GM12878 (cell line): ENCODE data around the gene ADGRG2. TPM values are rescaled to one million over a fixed set of nuclear protein-coding genes. Genes with fewer than 3 reads are reported as not detected.

Experiments used
- ATAC-seq: fragments of 200-7000 bp; cut with Tn5 transposase; 3 replicates; pipeline ENCODE4 v1.9.1; 2020; ENCODE audit warnings: mild to moderate bottlenecking, moderate library complexity
- BruUV-seq: library from RNA; stranded (reverse); fragments of 400-500 nt; replicated peaks from 2 replicates; lab custom pipeline; 2021; lab: Mats Ljungman, UMichigan
- CTCF ChIA-PET: fragments of 300-600 bp; sonication (Branson Sonifier 250); formaldehyde crosslinking; extraction: SDS; loops from one replicate; lab custom pipeline; 2021; ENCODE audit warnings: inconsistent platforms; lab: Yijun Ruan, JAX
- POLR2A ChIA-PET: fragments of 350-600 bp; formaldehyde crosslinking; extraction: SDS; loops from one replicate; lab custom pipeline; 2021; ENCODE audit warnings: inconsistent platforms; lab: Charles Lee
- RAD21 ChIA-PET: fragments of 300-600 bp; sonication (Branson Sonifier 250); formaldehyde crosslinking; loops from one replicate; lab custom pipeline; 2023; ENCODE audit warnings: antibody characterized with exemption; ENCODE audit not compliant: unreplicated experiment; lab: Charles Lee
- SMC1A ChIA-PET: fragments of 300-600 bp; sonication (Branson Sonifier 250); formaldehyde crosslinking; loops from one replicate; lab custom pipeline; 2023; ENCODE audit not compliant: unreplicated experiment, uncharacterized antibody; lab: Charles Lee
- DNase-seq: peaks from one replicate; pipeline ENCODE4 v3.0.0-alpha.2; 2011; ENCODE audit warnings: low read depth, low spot score
- FAIRE-seq: peaks from 3 replicates; lab custom pipeline; 2011; peaks lifted over from hg19 to GRCh38; lab: Jason Lieb, UNC
- H2AFZ ChIP-seq: 2 replicates; pipeline ENCODE4 v1.6.0; 2011; ENCODE audit warnings: low read depth, low read length, control low read depth; ENCODE audit not compliant: control insufficient read depth
- H3K27ac ChIP-seq: 2 replicates; pipeline ENCODE4 v1.5.1; 2011; ENCODE audit warnings: control low read depth; ENCODE audit not compliant: control insufficient read depth, insufficient read depth
- H3K27me3 ChIP-seq, 2 experiments: replicated peaks in 1 of 2; 2 replicates each; pipeline versions ENCODE4 v1.6.0 to v1.6.1; 2011; ENCODE audit warnings: low read length in 1 of 2; ENCODE audit not compliant: control insufficient read depth in 2 of 2, insufficient read depth in 2 of 2
- H3K36me3 ChIP-seq, 2 experiments: 2 replicates each; pipeline ENCODE4 v1.5.1; 2011; ENCODE audit warnings: low read length in 1 of 2; ENCODE audit not compliant: control insufficient read depth in 2 of 2, insufficient read depth in 2 of 2
- H3K4me1 ChIP-seq: 2 replicates; pipeline ENCODE4 v1.6.1; 2011; ENCODE audit warnings: mild to moderate bottlenecking, low read length, moderate library complexity, mixed read lengths; ENCODE audit not compliant: control insufficient read depth, insufficient read depth
- H3K4me2 ChIP-seq: 2 replicates; pipeline ENCODE4 v1.6.0; 2011; ENCODE audit warnings: control low read depth; ENCODE audit not compliant: control insufficient read depth, insufficient read depth
- H3K4me3 ChIP-seq: fragments of 200-600 bp; sonication (generic); 2 replicates; pipeline ENCODE4 v1.5.1; 2016
- H3K79me2 ChIP-seq: 2 replicates; pipeline ENCODE4 v1.6.0; 2011; ENCODE audit warnings: low read length; ENCODE audit not compliant: control insufficient read depth, insufficient read depth
- H3K9ac ChIP-seq: 2 replicates; pipeline ENCODE4 v1.8.0; 2011; ENCODE audit warnings: low read length, control low read depth, mixed read lengths; ENCODE audit not compliant: control insufficient read depth, insufficient read depth
- H3K9me3 ChIP-seq: replicated peaks from 3 replicates; pipeline ENCODE4 v1.5.1; 2011; ENCODE audit warnings: mild to moderate bottlenecking, low read length; ENCODE audit not compliant: control insufficient read depth, insufficient read depth
- H4K20me1 ChIP-seq: 2 replicates; pipeline ENCODE4 v1.6.0; 2011; ENCODE audit not compliant: control insufficient read depth, insufficient read depth
- ATF2 ChIP-seq: IDR thresholded peaks from 2 replicates; pipeline ENCODE4 v1.6.1; 2012; ENCODE audit warnings: low read length, inconsistent platforms
- ATF3 ChIP-seq: IDR thresholded peaks from 2 replicates; pipeline ENCODE4 v1.6.1; 2011; ENCODE audit warnings: low read depth, mild to moderate bottlenecking, low read length, moderate library complexity, borderline replicate concordance; ENCODE audit errors: extremely low read depth
- CEBPZ ChIP-seq: fragments of 150-350 bp; IDR thresholded peaks from 2 replicates; pipeline ENCODE4 v1.6.1; 2016; ENCODE audit warnings: low read depth, low read length
- CREB1 ChIP-seq: IDR thresholded peaks from 2 replicates; pipeline ENCODE4 v1.6.1; 2012; ENCODE audit warnings: low read depth, mild to moderate bottlenecking, inconsistent platforms
- HSF1 ChIP-seq: fragments of 150-350 bp; IDR thresholded peaks from 2 replicates; pipeline ENCODE4 v1.6.1; 2014; ENCODE audit warnings: mild to moderate bottlenecking, low read depth, low read length
- KAT2A ChIP-seq: conservative IDR thresholded peaks from 2 replicates; pipeline ENCODE4 v1.6.1; 2011; ENCODE audit warnings: low read depth, low read length; ENCODE audit not compliant: control insufficient read depth
- MAX ChIP-seq: IDR thresholded peaks from 2 replicates; pipeline ENCODE4 v1.6.1; 2012; ENCODE audit warnings: low read depth, low read length, improper control_type of control experiment
- MXI1 ChIP-seq: fragments of 150-350 bp; IDR thresholded peaks from 2 replicates; pipeline ENCODE4 v1.6.1; 2011; ENCODE audit warnings: low read depth, mild to moderate bottlenecking, inconsistent platforms, low read length, improper control_type of control experiment
- MYB ChIP-seq: fragments of 150-350 bp; IDR thresholded peaks from 2 replicates; pipeline ENCODE4 v1.6.1; 2014; ENCODE audit warnings: mild to moderate bottlenecking, low read depth, low read length, borderline replicate concordance
- POLR2AphosphoS2 ChIP-seq: IDR thresholded peaks from 2 replicates; pipeline ENCODE4 v1.6.1; 2011; ENCODE audit warnings: low read depth, mild to moderate bottlenecking, low read length, improper control_type of control experiment, moderate library complexity
- RAD51 ChIP-seq: fragments of 450-650 bp; IDR thresholded peaks from 2 replicates; pipeline ENCODE4 v1.6.1; 2016; ENCODE audit warnings: moderate library complexity, mild to moderate bottlenecking, inconsistent platforms
- SREBF1 ChIP-seq: IDR thresholded peaks from 2 replicates; pipeline ENCODE4 v1.6.1; 2012; ENCODE audit warnings: mild to moderate bottlenecking, low read length
- YBX1 ChIP-seq: fragments of 450-650 bp; IDR thresholded peaks from 2 replicates; pipeline ENCODE4 v1.6.1; 2016; ENCODE audit warnings: antibody characterized with exemption
- ZNF217 ChIP-seq: fragments of 450-650 bp; IDR thresholded peaks from 2 replicates; pipeline ENCODE4 v1.6.1; 2017; ENCODE audit warnings: antibody characterized with exemption, mild to moderate bottlenecking
- ZNF384 ChIP-seq: IDR thresholded peaks from 2 replicates; pipeline ENCODE4 v1.6.1; 2012; ENCODE audit warnings: low read depth, mild to moderate bottlenecking, low read length, improper control_type of control experiment, borderline replicate concordance
- WGBS: methylation state at CpG from one replicate; pipeline ENCODE4 v1.1.6; 2016; ENCODE audit warnings: low lambda C conversion rate; ENCODE audit not compliant: insufficient replicate concordance, insufficient coverage; ENCODE audit errors: missing lambda C conversion rate; 5-methylcytosine and 5-hydroxymethylcytosine counted together
- in situ Hi-C: fragments of 300-500 bp; cut with MboI; formaldehyde crosslinking; loops from 9 replicates; pipeline ENCODE4 v1.14.3; 2018; ENCODE audit warnings: mixed read lengths
- intact Hi-C: fragments of 100-400 bp; cut with micrococcal nuclease; formaldehyde crosslinking; loops from one replicate; pipeline ENCODE4 v1.14.2; 2022; ENCODE audit not compliant: unreplicated experiment
- polyA plus RNA-seq, 11 experiments: library from polyadenylated mRNA; depleted of rRNA in 4 of 11; unstranded in 6 of 11; stranded (reverse) in 5 of 11; fragments of >200 nt; fragmentation: Nextera tagmentation in 4 of 11; fragmentation: Illumina TruSeq in 1 of 11; extraction: Ambion mirVana in 4 of 11; extraction: Trizol in 1 of 11; gene quantifications; 1 replicate in 1 of 11; 2 replicates in 10 of 11; pipeline versions ENCODE4 v1.2.1 to v1.2.3, GENCODE V29; 2011 to 2016; ENCODE audit warnings: inconsistent platforms in 2 of 11, missing spikeins in 2 of 11, low read depth in 1 of 11
- total RNA-seq, 4 experiments: library from RNA; depleted of rRNA in 3 of 4; stranded (reverse); fragments of >200 nt in 3 of 4; fragmentation: Illumina TruSeq in 1 of 4; extraction: Trizol in 1 of 4; gene quantifications; 2 replicates each; pipeline versions ENCODE4 v1.2.1 to v1.2.3, GENCODE V29; 2013 to 2021

ADGRG2 gene
- total and polyA plus RNA-seq, 10 of the 15 experiments (the other 5 are each of a cell fraction or from before 2014, with no cell fraction given): 0.02 to 0.29 (median 0.05) TPM; not detected in 5

- Histone ChIP-seq H3K79me2 (no peaks in the 10 kb centered on the region), H3K27me3 (no peaks in the 10 kb centered on the region), H3K9ac (no peak overlapping the region), H2AFZ (no peak overlapping the region), H3K4me2 (no peak overlapping the region), H3K36me3 (no peaks in the 10 kb centered on the region), H3K9me3 (no peaks in the 10 kb centered on the region; the same call in 2 of the 3 replicates), H3K4me3 (no peak overlapping the region), H4K20me1 (no peaks in the 10 kb centered on the region), H3K27ac (no peak overlapping the region), H3K4me1 (no peaks in the 10 kb centered on the region)
- ATAC-seq: no peak
- no peak for FAIRE-seq
- BruUV-seq: no TSS peak
- ChIA-PET SMC1A (interaction anchor here (0.8 kb wide), 1 partner anchor 57 kb away, joined by 3 read pairs; no protein-coding TSS in a partner anchor), CTCF (no interaction called here), RAD21 (no interaction called here), POLR2A (no interaction called here)
- intact Hi-C loops (no loop called here), in situ Hi-C loops (no loop called here)
- DNase-seq: no peak
- WGBS: 59% methylated on average over 12 of the region's 12 CpGs
- no peak for TF ChIP-seq RAD51
- no peak for TF ChIP-seq ZNF384
- no peak for TF ChIP-seq CREB1
- no peak for TF ChIP-seq KAT2A
- TF ChIP-seq CEBPZ: no peak
- TF ChIP-seq SREBF1: no peak
- TF ChIP-seq ATF2: no peak
- no peak for TF ChIP-seq HSF1
- TF ChIP-seq MYB: no peak
- TF ChIP-seq YBX1: no peak
- no peak for TF ChIP-seq MXI1
- TF ChIP-seq ZNF217: no peak
- no peak for TF ChIP-seq POLR2AphosphoS2
- TF ChIP-seq MAX: no peak
- no peak for TF ChIP-seq ATF3
Measured at GRCh38 chrX:19097553-19098283, 24.6 kb downstream of the ADGRG2 start.
